ENCODE results near the gene PELO.

Gene PELO

DNA sequence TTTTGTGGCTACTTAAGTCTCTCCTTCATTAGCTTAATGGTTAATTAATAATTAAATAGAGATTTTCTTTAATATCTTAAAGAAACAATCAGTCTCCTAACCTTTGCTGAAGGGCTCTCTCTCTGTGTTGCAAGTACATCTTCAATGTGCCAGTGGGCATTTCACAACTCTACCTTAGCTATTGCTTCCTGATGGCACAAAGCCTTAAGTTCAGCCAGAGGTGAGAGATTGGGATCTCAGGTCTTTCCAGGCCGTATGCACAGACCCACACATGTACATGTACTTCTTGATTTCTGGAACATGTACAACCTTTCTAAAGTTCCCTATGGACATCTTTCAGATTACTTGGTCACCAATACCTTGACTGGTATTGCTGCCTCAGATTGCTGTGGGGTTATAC, 8.9 kb upstream of the PELO start:
- no peak overlapping the region for H3K27ac ChIP-seq (ENCODE audit: low read depth, low read length)
- no peak overlapping the region for H3K4me2 ChIP-seq (ENCODE audit: low read length)
- H3K9me2 ChIP-seq (replicated peaks; ENCODE audit: control insufficient read depth, low read length) = no peaks in the 10 kb centered on the region
- H3K36me3 ChIP-seq (ENCODE audit: control insufficient read depth, low read length) = no peaks in the 10 kb centered on the region
- H4K20me1 ChIP-seq (ENCODE audit: control insufficient read depth, insufficient read depth, low read depth, low read length) = no peaks in the 10 kb centered on the region
- no peaks in the 10 kb centered on the region for H3K4me1 ChIP-seq (ENCODE audit: control insufficient read depth, low read length)
- no peak overlapping the region for H3K4me3 ChIP-seq (ENCODE audit: low read length)
- H3K27me3 ChIP-seq (ENCODE audit: control insufficient read depth, low read length) = no peaks in the 10 kb centered on the region
- H3K9me3 ChIP-seq (ENCODE audit: control insufficient read depth, insufficient read depth, low read length) = no peaks in the 10 kb centered on the region
- H3F3A ChIP-seq (ENCODE audit: control insufficient read depth, insufficient read depth) = no peaks in the 10 kb centered on the region
- no peaks in the 10 kb centered on the region for H3K79me2 ChIP-seq (ENCODE audit: control insufficient read depth, low read length)
- TF ChIP-seq, protein P1, sequence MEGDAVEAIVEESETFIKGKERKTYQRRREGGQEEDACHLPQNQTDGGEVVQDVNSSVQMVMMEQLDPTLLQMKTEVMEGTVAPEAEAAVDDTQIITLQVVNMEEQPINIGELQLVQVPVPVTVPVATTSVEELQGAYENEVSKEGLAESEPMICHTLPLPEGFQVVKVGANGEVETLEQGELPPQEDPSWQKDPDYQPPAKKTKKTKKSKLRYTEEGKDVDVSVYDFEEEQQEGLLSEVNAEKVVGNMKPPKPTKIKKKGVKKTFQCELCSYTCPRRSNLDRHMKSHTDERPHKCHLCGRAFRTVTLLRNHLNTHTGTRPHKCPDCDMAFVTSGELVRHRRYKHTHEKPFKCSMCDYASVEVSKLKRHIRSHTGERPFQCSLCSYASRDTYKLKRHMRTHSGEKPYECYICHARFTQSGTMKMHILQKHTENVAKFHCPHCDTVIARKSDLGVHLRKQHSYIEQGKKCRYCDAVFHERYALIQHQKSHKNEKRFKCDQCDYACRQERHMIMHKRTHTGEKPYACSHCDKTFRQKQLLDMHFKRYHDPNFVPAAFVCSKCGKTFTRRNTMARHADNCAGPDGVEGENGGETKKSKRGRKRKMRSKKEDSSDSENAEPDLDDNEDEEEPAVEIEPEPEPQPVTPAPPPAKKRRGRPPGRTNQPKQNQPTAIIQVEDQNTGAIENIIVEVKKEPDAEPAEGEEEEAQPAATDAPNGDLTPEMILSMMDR (IDR thresholded peaks at IDR 0.05; ENCODE audit: low read depth, low read length, poor library complexity, severe bottlenecking) = no peak
- no peak for TF ChIP-seq EZH2phosphoT487 (IDR thresholded peaks at IDR 0.05; ENCODE audit: borderline replicate concordance, low read length)

DNA sequence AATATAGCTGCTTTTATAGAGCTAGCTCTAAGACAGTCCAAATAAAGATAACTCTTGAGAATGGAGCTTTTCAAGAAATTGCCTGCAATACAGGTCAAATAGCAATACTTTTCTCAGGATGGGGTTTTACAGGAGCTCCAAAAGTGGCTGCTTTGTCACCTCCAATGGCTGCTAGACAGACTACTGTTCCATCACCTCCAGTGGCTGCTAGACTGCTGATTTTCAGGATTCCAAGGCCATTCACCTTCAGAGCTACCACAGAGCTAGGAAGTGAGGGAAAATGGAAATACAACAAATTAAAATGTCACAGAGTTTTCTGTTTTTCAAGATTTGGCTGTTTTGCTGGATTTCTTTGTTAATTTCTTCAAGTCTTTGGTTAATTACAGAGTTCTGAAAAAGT, 8.5 kb upstream of the PELO start:
- no peak overlapping the region for H3K4me3 ChIP-seq (ENCODE audit: low read length)

DNA sequence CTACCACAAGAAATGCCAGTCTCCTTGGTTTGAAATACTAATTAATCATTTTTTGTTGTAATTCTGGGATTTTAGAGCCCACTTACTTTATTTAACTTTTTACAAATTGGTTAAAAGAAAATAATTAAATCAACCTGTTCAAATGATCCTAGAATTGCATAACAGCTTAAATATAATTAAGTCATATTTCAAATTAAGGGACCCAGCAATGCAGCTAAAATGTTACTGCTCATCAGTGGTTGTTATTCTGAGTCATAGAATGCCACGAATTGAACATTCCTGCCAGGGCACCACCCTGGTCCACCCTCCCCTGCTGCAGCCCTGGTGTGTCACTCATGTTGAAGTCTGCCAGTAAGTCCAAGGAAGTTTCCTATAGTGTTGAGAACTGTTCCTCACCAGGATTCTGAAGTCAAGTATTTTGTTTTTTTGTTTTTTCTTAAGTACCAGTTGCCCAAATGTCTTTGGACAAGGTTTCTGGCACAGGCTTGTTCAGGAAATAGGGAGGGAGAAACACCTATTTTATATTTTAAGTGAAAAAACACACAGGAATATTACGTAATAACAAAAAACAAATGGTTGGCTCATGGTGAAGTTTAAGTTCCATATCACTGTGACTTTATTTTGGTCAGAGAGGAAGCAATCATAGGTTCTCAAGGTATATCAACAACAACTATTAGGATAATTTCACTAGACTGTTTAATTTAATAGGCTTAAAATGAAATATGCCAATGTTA, 4.3 kb upstream of the PELO start:
- no peaks in the 10 kb centered on the region for H3K9me3 ChIP-seq (ENCODE audit: control insufficient read depth, insufficient read depth, low read length)
- H3K36me3 ChIP-seq (ENCODE audit: control insufficient read depth, low read length) = no peaks in the 10 kb centered on the region
- H3K27me3 ChIP-seq (ENCODE audit: control insufficient read depth, low read length) = peaks cover 20% of the 10 kb centered on the region
- H3K79me2 ChIP-seq (ENCODE audit: control insufficient read depth, low read length) = no peaks in the 10 kb centered on the region
- TF ChIP-seq EZH2phosphoT487 (IDR thresholded peaks at IDR 0.05; ENCODE audit: borderline replicate concordance, low read length) = no peak
- TF ChIP-seq, protein P1 (IDR thresholded peaks at IDR 0.05; ENCODE audit: low read depth, low read length, poor library complexity, severe bottlenecking) = no peak
- H3F3A ChIP-seq (ENCODE audit: control insufficient read depth, insufficient read depth) = no peaks in the 10 kb centered on the region
- H3K4me3 ChIP-seq (ENCODE audit: low read length) = no peak overlapping the region
- H3K9me2 ChIP-seq (replicated peaks; ENCODE audit: control insufficient read depth, low read length) = no peaks in the 10 kb centered on the region
- no peaks in the 10 kb centered on the region for H3K4me1 ChIP-seq (ENCODE audit: control insufficient read depth, low read length)
- no peak overlapping the region for H3K4me2 ChIP-seq (ENCODE audit: low read length)
- H4K20me1 ChIP-seq (ENCODE audit: control insufficient read depth, insufficient read depth, low read depth, low read length) = no peaks in the 10 kb centered on the region
- no peak overlapping the region for H3K27ac ChIP-seq (ENCODE audit: low read depth, low read length)

More for the DNA sequence above, 8.5 kb upstream of the PELO start:
- H3K27ac ChIP-seq (ENCODE audit: low read depth, low read length) = no peak overlapping the region
- no peaks in the 10 kb centered on the region for H3K79me2 ChIP-seq (ENCODE audit: control insufficient read depth, low read length)
- H3K4me1 ChIP-seq (ENCODE audit: control insufficient read depth, low read length) = no peaks in the 10 kb centered on the region
- no peaks in the 10 kb centered on the region for H3K9me2 ChIP-seq (replicated peaks; ENCODE audit: control insufficient read depth, low read length)
- TF ChIP-seq, protein P1 (IDR thresholded peaks at IDR 0.05; ENCODE audit: low read depth, low read length, poor library complexity, severe bottlenecking) = no peak
- no peak for TF ChIP-seq EZH2phosphoT487 (IDR thresholded peaks at IDR 0.05; ENCODE audit: borderline replicate concordance, low read length)
- no peaks in the 10 kb centered on the region for H3K36me3 ChIP-seq (ENCODE audit: control insufficient read depth, low read length)
- H3K4me2 ChIP-seq (ENCODE audit: low read length) = no peak overlapping the region
- no peaks in the 10 kb centered on the region for H3K9me3 ChIP-seq (ENCODE audit: control insufficient read depth, insufficient read depth, low read length)
- no peaks in the 10 kb centered on the region for H3K27me3 ChIP-seq (ENCODE audit: control insufficient read depth, low read length)
- no peaks in the 10 kb centered on the region for H4K20me1 ChIP-seq (ENCODE audit: control insufficient read depth, insufficient read depth, low read depth, low read length)
- no peaks in the 10 kb centered on the region for H3F3A ChIP-seq (ENCODE audit: control insufficient read depth, insufficient read depth)

Data from DOHH2 (cell line).